WTC11 (cell line): ENCODE measurements around the gene FBXL7.

ENCODE experiments used
- ETV6 ChIP-seq: sonication (generic); formaldehyde crosslinking; IDR thresholded peaks from 2 replicates; pipeline ENCODE4 v1.8.1; 2022; ENCODE audit warnings: mild to moderate bottlenecking, missing genetic modification reagents
- SP1 ChIP-seq: sonication (generic); formaldehyde crosslinking; conservative IDR thresholded peaks from 2 replicates; pipeline ENCODE4 v1.8.1; 2022; ENCODE audit warnings: missing genetic modification reagents
- TCF7 ChIP-seq: sonication (generic); formaldehyde crosslinking; IDR thresholded peaks from 2 replicates; pipeline ENCODE4 v1.8.0; 2022; ENCODE audit warnings: mild to moderate bottlenecking, low read depth, missing genetic modification reagents, moderate library complexity
- TF ChIP-seq, protein P1 (sequence below): fragments of 250-450 bp; sonication (Bioruptor Pico); conservative IDR thresholded peaks from 2 replicates; pipeline ENCODE4 v1.9.0; 2021; ENCODE audit warnings: mild to moderate bottlenecking
- TF ChIP-seq, protein P2 (sequence below): sonication (generic); formaldehyde crosslinking; IDR thresholded peaks from 2 replicates; pipeline ENCODE4 v1.8.0; 2022; ENCODE audit warnings: mild to moderate bottlenecking, missing genetic modification reagents

DNA sequence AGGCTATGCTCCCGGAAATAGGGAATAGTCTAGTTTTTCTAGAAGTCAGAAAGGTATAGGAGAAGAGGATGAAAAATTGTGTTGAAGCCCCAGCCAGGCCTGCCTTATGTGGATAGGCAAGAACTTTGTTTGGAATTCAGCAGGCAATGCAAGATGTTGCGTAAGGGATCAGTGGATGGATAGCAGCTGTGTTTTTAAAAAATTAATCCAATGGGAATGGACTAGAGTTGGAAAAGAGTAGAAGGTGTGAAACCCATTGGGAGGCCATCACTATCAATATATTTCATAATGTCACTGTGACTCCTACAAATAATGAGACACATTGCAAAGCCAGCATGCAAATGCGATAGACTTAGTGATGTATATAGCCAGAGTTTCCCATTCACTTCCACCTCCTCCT lies 397.7 kb downstream of the FBXL7 start:
- TF ChIP-seq TCF7 (no peak), SP1 (CRISPR knock-in tag) (no peak), ETV6 (CRISPR knock-in tag) (no peak)
- TF ChIP-seq, protein P1, sequence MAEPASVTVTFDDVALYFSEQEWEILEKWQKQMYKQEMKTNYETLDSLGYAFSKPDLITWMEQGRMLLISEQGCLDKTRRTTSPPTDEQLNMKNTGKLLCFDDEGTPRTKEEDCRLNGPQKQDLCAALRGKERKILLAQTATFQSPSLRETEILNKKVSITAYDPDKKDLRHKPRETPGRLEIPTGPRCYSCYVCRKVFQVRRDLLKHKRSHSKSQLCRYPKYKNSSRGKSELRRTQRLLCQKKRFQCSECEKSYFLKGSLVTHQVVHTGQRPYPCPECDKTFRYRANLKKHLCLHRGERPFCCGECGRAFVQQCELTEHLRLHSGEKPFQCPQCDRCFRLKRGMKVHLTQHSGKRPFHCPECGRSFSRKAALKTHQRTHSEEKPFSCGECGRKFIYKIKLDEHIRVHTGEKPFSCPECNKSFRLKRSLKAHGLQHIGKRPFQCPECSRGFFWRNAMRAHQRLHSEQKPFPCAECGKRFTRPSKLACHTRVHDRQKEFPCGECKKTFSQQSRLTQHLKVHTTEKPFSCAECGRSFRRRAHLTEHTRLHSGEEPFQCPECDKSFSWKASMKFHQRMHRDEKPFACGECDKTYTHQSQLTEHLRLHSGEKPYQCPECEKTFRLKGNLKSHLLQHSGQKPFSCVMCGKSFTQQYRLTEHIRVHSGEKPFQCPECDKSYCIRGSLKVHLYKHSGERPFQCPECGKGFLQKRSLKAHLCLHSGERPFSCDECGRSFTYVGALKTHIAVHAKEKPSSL (CRISPR knock-in tag) = no peak
- TF ChIP-seq, protein P2, sequence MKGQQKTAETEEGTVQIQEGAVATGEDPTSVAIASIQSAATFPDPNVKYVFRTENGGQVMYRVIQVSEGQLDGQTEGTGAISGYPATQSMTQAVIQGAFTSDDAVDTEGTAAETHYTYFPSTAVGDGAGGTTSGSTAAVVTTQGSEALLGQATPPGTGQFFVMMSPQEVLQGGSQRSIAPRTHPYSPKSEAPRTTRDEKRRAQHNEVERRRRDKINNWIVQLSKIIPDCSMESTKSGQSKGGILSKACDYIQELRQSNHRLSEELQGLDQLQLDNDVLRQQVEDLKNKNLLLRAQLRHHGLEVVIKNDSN (CRISPR knock-in tag) = no peak
